Ishikawa (cell line): ENCODE data around the gene DEFB131A.
"Not testable (repeated sequence)": the region's sequence is repeated elsewhere in the genome, so short reads cannot be mapped to it uniquely, and the experiment has no call there.

Experiments used
- CREB1 ChIP-seq: IDR thresholded peaks from 2 replicates; pipeline ENCODE4 v1.6.1; 2012; ENCODE audit warnings: low read depth
- EGR1 ChIP-seq: IDR thresholded peaks from 2 replicates; pipeline ENCODE4 v1.6.1; 2012
- FOXM1 ChIP-seq: IDR thresholded peaks from 2 replicates; pipeline ENCODE4 v1.6.1; 2012; ENCODE audit warnings: low read depth, borderline replicate concordance
- NFIC ChIP-seq: IDR thresholded peaks from 2 replicates; pipeline ENCODE4 v1.6.1; 2012
- RAD21 ChIP-seq: IDR thresholded peaks from 2 replicates; pipeline ENCODE4 v1.6.1; 2012; ENCODE audit warnings: low read depth
- REST ChIP-seq: IDR thresholded peaks from 2 replicates; pipeline ENCODE4 v1.6.1; 2012; ENCODE audit warnings: low read depth, mild to moderate bottlenecking
- TCF12 ChIP-seq: IDR thresholded peaks from 2 replicates; pipeline ENCODE4 v1.6.1; 2012; ENCODE audit warnings: low read depth
- USF1 ChIP-seq: IDR thresholded peaks from 2 replicates; pipeline ENCODE4 v1.6.1; 2012
- YY1 ChIP-seq: IDR thresholded peaks from 2 replicates; pipeline ENCODE4 v1.6.1; 2012; ENCODE audit warnings: low read depth
- ZBTB7A ChIP-seq: IDR thresholded peaks from 2 replicates; pipeline ENCODE4 v1.6.1; 2012; ENCODE audit warnings: low read depth

The DEFB131A gene

GRCh38 chr4:9444114-9444513, at the start of gene DEFB131A:
DEFB131A (plus strand) TSS chr4:9444414; CDS start chr4:9444534, 120 bp downstream.
- TF ChIP-seq FOXM1, CREB1, NFIC: not testable (repeated sequence)

GRCh38 chr4:9409793-9410192, 34.4 kb upstream of the DEFB131A start:
- TF ChIP-seq USF1 (no peak), REST (no peak), TCF12 (no peak), ZBTB7A (no peak), FOXM1 (no peak), EGR1 (no peak), RAD21 (no peak), CREB1 (no peak), YY1 (no peak)

- peak; percentile 46; the same call in 1 of the 2 replicates for TF ChIP-seq RAD21
Measured at GRCh38 chr4:9495443-9495842, 51.2 kb downstream of the DEFB131A start.
